ENCODE results near the gene AZGP1. TPM values are rescaled to one million over a fixed set of nuclear protein-coding genes. Genes with fewer than 3 reads are reported as not detected.
"Not testable (repeated sequence)": the region's sequence is repeated elsewhere in the genome, so short reads cannot be mapped to it uniquely, and the experiment has no call there.

Gene AZGP1
- total and polyA plus RNA-seq, 11 donors, result 31.8 to 214 (median 99.1) TPM

- Histone ChIP-seq H3K27me3 (no peaks in the 10 kb centered on the region), H3K27ac (no peak overlapping the region), H3K4me1 (peaks cover 0 to 29% (median 17%) of the 10 kb centered on the region in 12 donors), H3K9me3 (no peaks in the 10 kb centered on the region), H3K4me3 (no peak overlapping the region), H3K36me3 (no peaks in the 10 kb centered on the region)
- DNase-seq (no peak), ATAC-seq (no peak)
- TF ChIP-seq POLR2A (IDR thresholded peaks at IDR 0.05) (no peak), CTCF (IDR thresholded peaks at IDR 0.05) (no peak)
- 73 to 80% (median 76%) methylated on average over 3 of the region's 3 CpGs for WGBS, 4 donors
- intact Hi-C loops (cut with DNase I), result no loop called here
Observed at GRCh38 chr7:100013328-100013676, 37.5 kb upstream of the AZGP1 start.

GRCh38 chr7:100012385-100013327 is 36.8 kb upstream of the AZGP1 start:
- WGBS, 4 donors, result 72 to 80% (median 77%) methylated on average over 14 of the region's 14 CpGs
- peaks cover 0 to 25% (median 15%) of the 10 kb centered on the region in 12 donors for H3K4me1 ChIP-seq
- intact Hi-C loops (cut with DNase I); ATAC-seq; H3K36me3 ChIP-seq; H3K27me3 ChIP-seq; DNase-seq; H3K27ac ChIP-seq; H3K9me3 ChIP-seq; H3K4me3 ChIP-seq: not testable (repeated sequence)

- Histone ChIP-seq H3K27ac (no peak overlapping the region), H3K4me1 (peaks cover 0 to 13% (median 4%) of the 10 kb centered on the region in 12 donors), H3K27me3 (no peaks in the 10 kb centered on the region), H3K36me3 (no peaks in the 10 kb centered on the region), H3K4me3 (no peak overlapping the region), H3K9me3 (no peaks in the 10 kb centered on the region)
- WGBS, 4 donors, result 55 to 77% (median 70%) methylated on average over 3 of the region's 3 CpGs
- DNase-seq (no peak), ATAC-seq (no peak)
- intact Hi-C loops (cut with DNase I), result no loop called here
- TF ChIP-seq POLR2A (IDR thresholded peaks at IDR 0.05) (no peak), CTCF (IDR thresholded peaks at IDR 0.05) (no peak)
Observed at GRCh38 chr7:100011516-100011915, 35.7 kb upstream of the AZGP1 start.

- peaks cover 0 to 7% (median 0%) of the 10 kb centered on the region in 12 donors for H3K4me1 ChIP-seq
- TF ChIP-seq CTCF (IDR thresholded peaks at IDR 0.05) (no peak), POLR2A (IDR thresholded peaks at IDR 0.05) (no peak)
- H3K27ac ChIP-seq, result no peak overlapping the region
- DNase-seq (no peak), ATAC-seq (no peak)
- no peaks in the 10 kb centered on the region for H3K9me3 ChIP-seq
- H3K4me3 ChIP-seq, result no peak overlapping the region
- 38 to 55% (median 51%) methylated on average over 2 of the region's 2 CpGs for WGBS, 4 donors
- no peaks in the 10 kb centered on the region for H3K36me3 ChIP-seq
- intact Hi-C loops (cut with DNase I), result no loop called here
- no peaks in the 10 kb centered on the region for H3K27me3 ChIP-seq
Observed at GRCh38 chr7:100010901-100011300, 35.1 kb upstream of the AZGP1 start.

GRCh38 chr7:100009952-100010351 is 34.1 kb upstream of the AZGP1 start:
- H3K27ac ChIP-seq; H3K27me3 ChIP-seq; ATAC-seq; H3K9me3 ChIP-seq; intact Hi-C loops (cut with DNase I); H3K36me3 ChIP-seq; DNase-seq; H3K4me3 ChIP-seq; H3K4me1 ChIP-seq: not testable (repeated sequence)
- WGBS, 4 donors, result 79 to 85% (median 83%) methylated on average over 7 to 8 of the region's 8 CpGs
